Left renal cortex interstitium (tissue), 4 donors: ENCODE measurements around the gene MAN2A2. TPM values are rescaled to one million over a fixed set of nuclear protein-coding genes. Genes with fewer than 3 reads are reported as not detected.

Source experiments
- DNase-seq, 4 donors: peaks; one replicate each; pipeline ENCODE4 v3.0.0-alpha.2; 2013; ENCODE audit warnings: low read depth in 4 of 4, low spot score in 2 of 4, missing footprints in 1 of 4
- polyA plus RNA-seq, 4 donors: library from polyadenylated mRNA; unstranded; fragments of 120-200 nt; gene quantifications; one replicate each; pipeline ENCODE4 v1.2.1, GENCODE V29; 2013; ENCODE audit not compliant: insufficient read length in 4 of 4

Gene MAN2A2
- 10 to 100 TPM; 35.7 to 67.2 (median 50.2) TPM for polyA plus RNA-seq

DNA sequence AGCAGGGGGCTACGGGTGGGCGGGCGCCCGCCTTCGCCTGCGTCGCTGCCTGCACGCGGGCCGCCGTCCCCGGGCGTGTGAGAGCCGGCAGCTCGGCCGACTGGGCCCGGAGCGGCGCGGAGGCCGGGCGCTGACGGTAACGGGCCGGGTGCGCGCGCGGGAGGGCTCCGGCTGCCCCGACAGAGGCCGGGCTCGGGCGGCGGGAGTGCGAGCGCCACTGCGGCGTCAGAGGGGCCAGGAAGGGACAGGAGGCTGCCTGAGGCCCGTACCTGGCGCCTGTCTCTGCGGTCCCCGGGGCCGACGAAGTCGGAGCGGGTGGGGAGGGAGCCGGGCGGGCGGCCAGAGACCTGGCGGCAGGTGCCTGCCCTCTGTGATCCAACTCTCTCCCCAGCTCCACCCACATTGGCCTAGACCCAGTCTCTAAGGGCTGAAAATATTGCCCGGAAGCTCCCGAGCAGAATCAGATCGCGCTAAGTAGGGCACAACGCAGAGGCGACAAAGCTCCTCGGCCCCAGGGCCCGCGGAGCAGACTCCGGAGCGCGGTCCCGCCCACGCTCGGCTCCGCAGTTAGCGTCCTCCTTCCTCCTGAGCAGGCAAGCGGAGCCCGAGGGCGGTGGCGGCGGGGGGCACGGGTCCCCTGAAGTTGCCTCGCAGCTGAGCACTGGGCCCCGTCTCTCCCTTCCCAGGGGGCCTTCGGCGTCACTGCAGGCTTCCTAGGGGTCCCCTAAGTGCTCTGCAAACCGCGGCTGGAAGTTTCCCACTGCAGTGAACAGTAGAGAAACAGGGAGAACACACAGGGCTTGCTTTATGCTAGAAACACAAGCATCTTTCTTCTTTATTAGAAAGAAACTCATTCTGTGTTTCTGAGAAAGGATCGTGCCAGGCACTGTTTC is at the start of gene MAN2A2:
MAN2A2 (plus strand) TSS at position 463 of the 893 bp plus-strand sequence. CDS start 906 bp downstream, outside the sequence.
- peak in 1 of 4 donors; percentile 49 for DNase-seq

DNA sequence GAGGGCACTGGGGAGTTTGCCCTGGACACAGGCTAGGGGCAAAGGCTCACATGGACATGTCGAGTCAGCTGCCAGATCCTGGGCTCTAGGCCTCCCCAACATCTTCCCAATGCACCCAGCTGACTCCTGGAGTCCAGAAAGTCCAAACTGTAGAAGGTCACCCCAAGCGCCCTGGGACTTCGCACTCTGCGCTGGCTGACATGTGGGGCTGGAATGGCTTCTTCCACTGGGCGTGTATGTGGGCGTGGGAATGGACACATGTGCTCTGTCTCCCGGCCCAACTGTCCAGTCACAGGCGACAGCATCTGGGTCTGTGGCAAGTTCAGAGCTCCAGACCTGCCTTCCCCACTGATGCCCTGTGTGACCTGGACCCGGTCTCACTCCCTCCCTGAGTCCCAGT is 48.0 kb upstream of the MAN2A2 start:
- no peak for DNase-seq

DNA sequence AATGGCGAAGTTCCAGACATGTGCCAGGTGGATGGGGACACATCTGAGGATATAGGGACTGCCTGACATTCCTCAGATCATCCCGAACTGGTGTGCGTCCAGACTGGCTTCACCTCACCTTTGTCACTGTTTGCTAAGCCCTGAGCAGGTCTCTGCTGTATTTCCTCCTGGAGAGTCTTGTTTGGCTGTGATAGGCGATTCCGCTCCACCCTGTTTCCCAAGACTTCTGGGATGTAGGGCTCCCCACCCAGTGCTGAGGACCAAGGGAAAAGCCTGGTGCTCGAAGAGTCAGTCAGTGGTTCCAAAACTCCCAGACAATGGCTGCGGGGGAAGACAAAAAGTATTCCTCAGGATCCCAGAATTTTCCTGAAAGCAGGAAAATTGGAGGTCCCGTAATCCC is 45.8 kb upstream of the MAN2A2 start:
- no peak for DNase-seq

DNA sequence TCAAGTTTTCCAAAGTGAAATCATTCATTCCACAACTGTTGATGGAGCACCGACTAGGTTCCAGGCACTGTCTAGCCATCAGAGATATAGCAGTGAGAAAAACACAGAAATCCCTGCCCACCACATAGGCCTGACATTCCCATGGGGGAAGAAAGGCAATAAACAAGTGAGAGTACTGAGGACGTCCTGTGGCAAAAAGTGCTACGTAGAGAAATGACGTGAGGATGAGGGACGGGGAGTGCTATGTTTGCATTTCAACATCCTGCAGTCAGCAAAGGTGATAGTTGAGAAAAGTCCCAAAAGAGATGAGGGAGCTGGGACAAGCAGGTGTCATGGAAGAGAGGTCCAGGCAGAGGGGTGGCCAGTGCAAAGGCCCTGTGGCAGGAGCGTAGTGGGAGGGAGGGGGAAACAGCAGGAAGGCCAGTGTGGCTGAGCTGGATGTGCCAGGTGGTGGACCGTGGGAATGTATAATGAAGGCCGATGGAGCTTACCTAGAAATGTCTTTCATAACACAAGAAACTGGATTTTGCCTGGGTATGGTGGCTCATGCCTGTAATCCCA is 45.1 kb upstream of the MAN2A2 start:
- no peak for DNase-seq

DNA sequence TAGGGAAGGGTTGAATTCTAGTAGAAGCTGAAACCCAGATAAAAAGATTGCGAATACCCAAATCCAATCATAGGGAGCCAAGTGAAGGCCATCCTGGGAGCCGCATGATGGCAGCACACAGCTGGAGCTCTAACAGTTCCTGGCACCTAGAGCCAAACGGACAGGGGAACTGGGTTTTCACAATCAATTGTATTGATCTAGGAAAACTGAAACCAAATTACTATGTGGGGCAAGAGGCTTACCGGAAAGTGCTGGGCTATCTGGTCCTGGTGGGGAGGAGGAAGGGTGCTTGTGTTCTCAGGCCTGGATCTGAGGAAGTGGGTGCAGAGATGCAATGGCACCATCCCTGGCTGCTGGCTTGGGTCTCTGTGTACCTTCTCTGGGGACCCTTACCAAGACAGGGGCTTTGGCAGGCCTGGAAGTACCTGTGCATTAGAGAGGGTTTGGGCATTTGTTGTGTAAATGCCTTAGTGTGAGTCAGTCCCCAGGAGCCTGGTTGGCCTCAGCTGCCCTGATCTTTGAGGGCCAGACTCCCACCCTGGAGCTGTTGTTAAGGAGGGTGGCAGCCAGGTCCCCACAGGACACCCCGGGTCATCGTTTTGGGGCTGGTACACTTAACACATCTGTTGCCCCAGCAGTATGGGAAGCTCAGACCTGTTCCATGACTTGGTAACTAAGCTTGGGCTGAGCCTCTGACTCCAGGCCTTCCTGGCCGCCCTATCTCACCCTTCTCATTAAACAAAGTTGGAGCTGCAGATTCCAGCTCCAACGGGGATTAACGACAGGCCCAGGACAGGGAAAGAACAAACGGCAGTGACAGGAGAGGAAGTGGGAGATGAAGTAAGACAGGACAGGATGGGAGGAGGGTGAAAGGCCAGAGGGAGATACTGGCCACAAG is 43.6 kb upstream of the MAN2A2 start:
- no peak for DNase-seq

DNA sequence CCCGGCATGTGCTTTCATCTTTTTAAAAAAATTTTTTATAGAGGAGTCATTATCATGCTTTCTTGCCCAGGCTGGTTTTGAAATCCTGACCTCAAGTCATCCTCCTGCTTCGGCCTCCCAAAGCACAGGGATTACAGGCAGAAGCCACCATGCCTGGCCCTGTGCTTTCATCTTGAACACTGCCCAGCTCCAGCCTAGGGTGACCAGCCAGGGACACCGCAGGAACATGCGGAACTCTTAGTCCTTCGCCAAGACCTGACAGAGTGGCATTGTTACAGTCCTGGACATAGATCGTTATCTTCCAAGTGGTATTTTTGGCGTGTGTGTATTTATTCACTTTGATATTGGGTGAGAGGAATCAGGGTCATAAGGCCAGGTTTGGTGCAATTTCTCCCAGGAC is 42.7 kb upstream of the MAN2A2 start:
- no peak for DNase-seq

DNA sequence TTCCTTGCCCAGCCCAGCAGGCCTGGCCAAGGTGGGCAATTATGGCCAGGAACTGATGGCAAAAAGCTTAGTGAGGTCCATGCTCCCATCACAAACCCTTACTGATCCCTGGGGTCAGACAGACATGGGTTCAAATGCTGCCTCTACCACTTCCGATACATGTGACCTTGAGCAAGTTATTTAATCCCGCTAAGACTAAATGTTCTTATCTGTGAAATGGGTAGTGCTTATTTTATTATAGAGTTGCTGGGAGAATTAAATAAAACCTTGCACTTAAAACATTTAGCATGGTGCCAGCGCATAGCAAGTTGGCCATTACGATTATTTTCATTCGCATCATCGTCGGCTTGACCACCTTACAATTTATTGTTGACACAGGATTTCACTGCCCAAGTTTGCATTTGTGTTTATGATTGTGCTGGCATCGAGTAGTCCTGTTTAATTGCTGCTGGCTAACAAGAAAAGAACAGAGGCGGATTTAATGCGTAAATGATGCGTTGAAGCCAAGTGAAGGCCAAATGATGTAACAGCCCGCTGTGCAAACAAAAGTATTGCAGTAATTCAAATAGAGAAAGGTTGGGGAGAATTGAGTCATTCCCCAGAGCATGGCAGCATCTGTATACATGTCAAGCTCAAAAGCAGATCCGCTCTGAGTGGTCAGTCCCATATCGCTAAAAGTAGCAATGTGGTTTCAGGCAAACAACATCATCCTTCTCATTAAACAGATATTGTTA is 42.0 kb upstream of the MAN2A2 start:
- DNase-seq, result no peak

DNA sequence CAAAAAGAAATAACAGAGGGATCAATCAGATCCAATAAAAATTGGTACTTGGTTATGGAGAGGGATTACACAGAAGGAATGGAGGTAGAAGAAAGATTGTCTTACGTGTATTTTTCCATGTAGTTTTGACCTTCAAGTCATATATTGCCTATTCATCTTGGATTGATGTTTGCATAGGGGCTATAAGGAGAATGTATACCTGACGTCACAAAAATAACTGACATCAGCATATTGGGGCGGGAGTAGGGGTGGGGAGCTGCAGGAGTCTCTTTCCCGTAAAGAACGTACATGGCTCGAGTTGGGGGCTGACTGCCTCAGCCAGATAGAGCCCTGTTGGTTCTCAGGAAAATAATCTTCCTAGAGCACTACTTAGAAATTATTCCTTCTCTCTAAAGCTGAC is 40.6 kb upstream of the MAN2A2 start:
- no peak for DNase-seq

DNA sequence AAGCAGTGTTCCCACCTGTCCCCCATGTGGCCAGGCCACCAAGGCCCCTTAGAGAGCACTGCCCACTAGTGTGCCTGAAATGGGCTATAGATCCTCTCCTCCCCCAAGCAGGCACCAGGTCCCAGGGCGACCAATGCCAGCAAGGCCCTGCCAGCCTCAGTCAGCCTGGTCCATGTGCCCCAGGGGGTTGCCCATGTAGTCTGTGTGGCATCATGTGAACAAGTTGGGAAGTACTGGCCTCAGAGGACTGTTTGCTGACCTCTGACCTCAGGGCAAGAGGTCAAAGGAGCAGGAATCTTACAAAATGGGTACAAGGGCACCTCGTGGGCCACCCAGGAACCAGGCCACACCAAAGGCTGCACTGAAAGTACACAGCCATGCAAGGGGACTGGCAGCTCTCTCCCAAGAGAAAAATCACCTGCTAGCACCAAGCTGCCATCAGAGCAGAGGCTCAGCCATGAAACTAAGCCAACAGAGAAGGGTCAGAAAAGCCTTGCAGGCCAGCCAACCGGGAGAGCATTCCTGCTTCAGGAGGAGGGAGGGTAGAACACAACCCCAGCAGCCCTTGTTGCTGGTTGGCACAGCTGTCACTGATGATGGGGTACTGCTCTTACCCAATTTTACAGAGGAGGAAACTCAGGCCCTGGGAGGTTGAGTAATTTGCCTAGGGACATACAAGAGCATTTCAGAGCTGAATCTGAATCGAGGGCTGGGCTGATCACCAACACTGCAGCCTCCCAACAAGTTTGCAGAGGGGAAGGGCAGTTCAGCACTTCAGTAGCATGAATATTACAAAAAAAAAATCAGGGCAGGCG is 39.9 kb upstream of the MAN2A2 start:
- no peak for DNase-seq

DNA sequence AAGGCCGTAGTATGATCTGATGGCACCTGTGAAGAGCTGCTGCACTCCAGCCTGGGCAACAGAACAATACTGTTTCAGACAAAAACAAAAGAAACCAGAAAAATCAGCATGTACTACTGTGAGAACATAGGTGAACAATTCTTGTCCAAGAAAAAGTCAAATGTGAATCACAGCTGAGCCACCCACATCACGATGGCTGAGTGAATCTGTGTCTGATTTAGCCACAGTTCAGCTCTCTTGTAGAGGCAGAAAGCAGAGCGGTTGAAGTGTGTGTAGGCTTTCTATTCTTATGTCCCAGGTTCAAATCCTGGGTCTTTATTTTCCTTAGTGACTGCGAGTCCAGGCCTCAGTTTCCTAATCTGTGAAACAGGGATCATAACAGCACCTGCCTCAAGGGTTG is 39.1 kb upstream of the MAN2A2 start:
- DNase-seq, result no peak

DNA sequence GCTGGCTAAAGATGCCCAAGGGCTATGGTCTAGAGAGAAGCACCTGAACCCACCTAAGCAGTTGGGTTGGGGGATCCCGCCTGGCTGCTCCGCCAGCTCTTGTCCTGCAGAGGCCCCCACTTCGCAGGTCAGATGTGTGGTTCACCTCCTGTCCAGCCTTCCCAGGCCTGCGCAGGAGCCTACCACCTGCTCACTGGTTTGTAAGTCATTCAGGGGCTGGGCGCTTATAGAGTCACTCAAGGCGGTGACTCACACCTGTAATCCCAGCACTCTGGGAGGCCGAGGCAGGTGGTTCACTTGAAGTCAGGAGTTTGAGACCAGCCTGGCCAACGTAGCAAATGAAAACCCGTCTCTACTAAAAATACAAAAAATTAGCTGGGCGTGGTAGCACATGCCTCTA is 38.6 kb upstream of the MAN2A2 start:
- DNase-seq, result no peak

DNA sequence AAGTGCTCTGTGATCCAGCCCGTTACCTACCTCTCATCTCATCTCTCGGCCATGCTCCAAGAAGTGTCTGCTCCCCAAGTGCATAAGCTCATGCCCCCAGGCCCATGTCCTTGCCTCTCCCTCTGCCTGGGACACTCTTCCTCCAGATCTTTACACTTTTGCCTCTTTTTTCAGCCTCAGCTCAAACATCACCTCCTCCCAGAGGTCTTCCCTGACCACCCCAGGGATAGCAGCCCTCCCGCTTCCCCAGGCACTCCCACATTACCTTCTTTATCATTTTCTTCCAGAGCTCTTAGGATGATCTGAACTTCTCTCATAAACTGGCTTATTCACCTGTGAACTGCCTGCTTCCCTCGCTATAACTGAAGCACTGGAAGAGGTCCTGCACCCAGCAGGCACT is 37.4 kb upstream of the MAN2A2 start:
- DNase-seq, result no peak

DNA sequence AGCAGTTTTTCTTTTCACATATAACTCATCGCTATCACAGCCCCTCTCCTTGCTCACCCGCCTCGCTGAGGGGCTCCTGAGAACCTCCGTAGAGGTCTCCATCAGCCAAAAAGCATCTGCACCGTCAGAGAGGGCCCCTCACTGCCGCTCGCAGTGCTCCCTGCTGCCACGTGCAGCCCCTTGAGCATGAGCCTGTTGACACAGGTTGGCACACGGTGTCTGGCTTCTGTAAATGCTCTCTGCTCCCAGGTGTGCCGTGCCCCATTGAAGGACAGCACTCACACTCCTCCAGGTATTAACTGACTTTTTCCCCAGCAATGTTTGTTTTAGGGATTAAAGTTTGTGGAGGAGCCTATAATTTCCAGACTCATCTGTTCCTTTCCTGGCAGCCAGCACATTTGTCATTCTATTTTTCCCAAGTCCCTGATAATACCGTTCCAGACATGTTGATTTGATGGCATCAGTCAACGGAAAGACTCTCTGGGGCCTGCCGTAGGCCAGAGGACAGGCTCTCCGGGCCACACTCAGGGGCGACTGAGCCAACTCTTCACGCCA is 36.9 kb upstream of the MAN2A2 start:
- DNase-seq, result no peak

DNA sequence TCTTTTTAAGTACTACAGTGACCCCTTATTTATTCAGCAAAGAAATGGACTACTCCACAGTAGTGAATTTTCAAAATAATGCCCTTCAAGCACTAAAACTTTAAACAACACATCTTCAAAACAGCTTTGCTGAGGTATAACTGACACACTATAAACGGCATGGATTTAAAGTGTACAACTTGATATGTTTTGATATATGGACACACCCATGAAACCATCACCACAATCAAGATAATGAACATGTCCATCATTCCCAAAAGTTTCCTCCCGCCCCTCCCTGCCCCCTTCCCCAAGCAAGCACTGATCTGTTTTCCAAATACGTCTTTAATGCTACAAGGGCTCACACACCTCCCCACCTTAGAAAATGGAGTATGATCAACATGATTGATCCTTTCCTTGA is 36.3 kb upstream of the MAN2A2 start:
- DNase-seq, result no peak

DNA sequence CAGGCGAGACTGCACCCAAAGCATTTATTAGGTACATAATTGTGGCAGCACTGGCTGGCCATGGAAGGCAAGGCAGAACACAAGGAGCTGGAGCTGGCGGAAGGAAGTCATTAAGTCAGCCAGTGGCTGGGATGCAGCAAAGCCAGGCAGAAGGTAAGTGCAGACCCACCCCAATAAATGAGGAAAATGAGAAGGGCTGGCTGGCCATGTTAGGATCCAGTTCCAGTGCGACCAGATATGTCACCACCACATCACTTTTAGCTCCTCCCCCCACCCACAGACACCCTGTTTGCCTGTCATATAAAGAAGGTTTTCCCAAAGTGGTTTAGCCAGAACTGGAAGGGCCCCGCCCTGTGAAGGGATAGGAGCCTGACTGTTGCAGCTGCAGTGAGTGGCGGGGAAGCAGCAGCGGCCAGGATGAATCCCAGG is 34.8 kb upstream of the MAN2A2 start, which contains the start of gene FURIN:
FURIN (plus strand) TSS at position 328 of the 429 bp plus-strand sequence. CDS start 7,153 bp downstream, outside the sequence.
- no peak for DNase-seq

DNA sequence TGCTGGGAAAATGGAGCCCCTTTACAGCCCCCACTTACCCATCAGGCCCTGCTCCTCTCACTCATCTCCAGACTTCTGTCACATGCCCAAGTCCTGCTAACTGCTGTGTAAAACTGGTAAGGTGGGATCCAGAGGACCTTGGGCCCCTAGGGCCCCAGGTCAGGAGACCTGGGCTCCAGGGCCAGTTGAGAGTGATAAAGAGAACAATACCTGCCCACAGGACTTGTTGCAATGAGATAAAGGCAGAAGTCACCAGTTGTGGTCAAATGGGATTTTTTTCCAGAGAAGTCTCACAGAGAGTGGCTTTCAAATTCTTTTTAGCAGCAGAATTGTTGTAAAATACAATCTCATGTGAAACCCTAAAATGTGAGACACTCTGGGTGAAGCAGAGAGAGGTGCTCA is 34.0 kb upstream of the MAN2A2 start:
- no peak for DNase-seq

DNA sequence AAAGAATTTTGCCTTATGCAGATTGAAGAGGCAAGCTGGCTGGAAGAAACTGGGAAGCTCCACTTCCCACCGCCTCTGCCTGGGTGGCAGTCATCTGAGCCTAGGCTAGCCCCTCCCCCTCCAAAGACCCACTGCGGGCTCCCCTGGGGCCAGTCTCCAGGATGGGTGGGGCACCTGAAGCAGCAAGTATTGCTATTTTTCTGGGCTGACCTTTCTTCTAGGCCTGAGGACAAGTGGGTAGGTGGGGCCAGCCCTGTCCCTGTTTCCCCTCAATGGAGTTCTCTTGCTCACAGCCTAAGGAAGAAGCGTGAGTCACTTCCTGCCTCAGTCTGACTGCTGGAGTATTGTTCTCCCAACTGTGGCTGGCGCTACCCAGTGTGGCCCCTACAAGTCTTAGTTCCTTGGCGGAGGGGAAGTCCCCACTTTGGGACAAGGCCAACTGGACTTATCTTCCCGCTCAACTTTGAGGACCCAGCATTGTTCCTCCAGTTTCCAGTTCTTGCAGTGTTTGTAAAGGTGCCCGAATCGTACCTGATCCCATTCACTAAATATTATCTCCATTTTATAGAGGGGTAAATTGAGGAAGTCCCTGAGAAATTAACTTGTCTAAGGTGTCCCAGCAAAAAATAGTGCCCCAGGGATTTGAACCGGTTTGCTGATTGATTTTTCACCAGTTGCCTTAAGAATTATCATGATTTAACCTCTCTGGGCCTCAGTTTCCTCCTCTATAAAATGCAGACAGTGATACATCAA is 33.3 kb upstream of the MAN2A2 start:
- no peak for DNase-seq

DNA sequence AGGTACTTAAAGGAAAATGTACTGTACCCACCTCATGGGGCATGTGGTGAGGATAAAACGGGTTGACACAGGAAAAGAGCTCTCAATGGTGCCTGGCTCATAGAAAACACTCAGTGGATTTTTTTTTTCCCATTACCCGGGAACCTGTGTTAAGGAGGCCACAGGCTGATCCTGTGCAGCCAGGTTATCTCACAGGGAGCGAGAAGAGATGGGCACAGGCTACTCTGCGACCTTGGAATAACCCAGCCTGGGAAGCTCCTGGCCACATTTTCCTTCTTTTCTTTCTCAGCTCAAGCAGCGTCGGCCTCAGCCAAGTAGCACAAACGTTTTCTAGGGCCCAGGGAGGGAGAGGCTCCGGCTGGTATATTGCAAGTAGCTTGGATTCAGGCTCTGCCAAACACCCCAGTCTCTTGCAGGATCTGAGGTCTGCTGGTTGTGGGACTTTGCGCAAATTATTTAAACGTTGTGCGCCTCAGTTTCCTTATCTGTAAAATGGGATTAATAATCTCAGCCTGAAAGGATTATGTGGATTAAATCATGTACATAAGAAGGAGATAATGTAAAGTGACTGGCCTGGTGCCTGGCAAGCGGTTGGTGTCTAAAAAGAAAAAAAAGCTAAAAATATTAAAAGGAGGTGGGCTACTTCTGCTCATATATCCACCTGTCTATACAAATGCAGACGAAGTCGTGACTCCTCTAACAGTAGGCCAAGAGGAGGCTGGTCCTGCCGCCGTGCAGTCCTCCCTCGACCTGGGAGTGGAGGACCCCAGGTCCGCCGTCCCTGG is 32.6 kb upstream of the MAN2A2 start:
- DNase-seq, result no peak
